SK-N-SH (cell line): ENCODE data around the gene MRPL52.

ENCODE experiments used
- CTCF ChIP-seq: fragments of 200-600 bp; sonication (generic); IDR thresholded peaks from 2 replicates; pipeline ENCODE4 v1.6.1; 2017; ENCODE audit warnings: antibody characterized with exemption, mild to moderate bottlenecking, moderate library complexity
- EZH2phosphoT487 ChIP-seq: fragments of 200-600 bp; sonication (generic); IDR thresholded peaks from 2 replicates; pipeline ENCODE4 v1.6.1; 2017; ENCODE audit warnings: low read depth, mixed run types, mild to moderate bottlenecking, antibody characterized with exemption, moderate library complexity, borderline replicate concordance
- NRF1 ChIP-seq: IDR thresholded peaks from 2 replicates; pipeline ENCODE4 v1.6.1; 2012; ENCODE audit warnings: low read depth, mild to moderate bottlenecking, low read length
- POLR2AphosphoS5 ChIP-seq: IDR thresholded peaks from 2 replicates; pipeline ENCODE4 v1.6.1; 2012; ENCODE audit warnings: low read depth, low read length
- RCOR1 ChIP-seq: fragments of 150-350 bp; IDR thresholded peaks from 2 replicates; pipeline ENCODE4 v1.6.1; 2017; ENCODE audit warnings: antibody characterized with exemption, low read length
- SIN3A ChIP-seq: IDR thresholded peaks from 2 replicates; pipeline ENCODE4 v1.6.1; 2012; ENCODE audit warnings: low read depth, mild to moderate bottlenecking, low read length, moderate library complexity, borderline replicate concordance
- SMC3 ChIP-seq: IDR thresholded peaks from 2 replicates; pipeline ENCODE4 v1.6.1; 2012; ENCODE audit warnings: low read depth, low read length, improper control_type of control experiment
- TAF1 ChIP-seq: IDR thresholded peaks from 2 replicates; pipeline ENCODE4 v1.6.1; 2012; ENCODE audit warnings: low read depth, mild to moderate bottlenecking, low read length, moderate library complexity, borderline replicate concordance
- YY1 ChIP-seq: IDR thresholded peaks from 2 replicates; pipeline ENCODE4 v1.4.0; 2012; ENCODE audit warnings: low read depth, mild to moderate bottlenecking

GRCh38 chr14:22843123-22843925 lies 13.6 kb downstream of the MRPL52 start:
- TF ChIP-seq CTCF (no peak), EZH2phosphoT487 (no peak), POLR2AphosphoS5 (no peak), NRF1 (no peak), RCOR1 (no peak), YY1 (no peak), TAF1 (no peak), SIN3A (no peak), SMC3 (no peak)
